H9 (cell line): ENCODE results near the gene SLC25A25. TPM values are rescaled to one million over a fixed set of nuclear protein-coding genes. Genes with fewer than 3 reads are reported as not detected.
"Not testable (repeated sequence)": the region's sequence is repeated elsewhere in the genome, so short reads cannot be mapped to it uniquely, and the experiment has no call there.

ENCODE experiments used
- DNase-seq: peaks from one replicate; pipeline ENCODE4 v3.0.0-alpha.2; 2017
- H2AFZ ChIP-seq: one replicate; pipeline ENCODE4 v1.6.1; 2013; ENCODE audit warnings: mild to moderate bottlenecking, low read length, control low read depth, moderate library complexity
- H2AK5ac ChIP-seq: 2 replicates; pipeline ENCODE4 v1.6.1; 2013; ENCODE audit warnings: low read length, control low read depth, mixed read lengths; ENCODE audit not compliant: insufficient read length
- H2BK120ac ChIP-seq: one replicate; pipeline ENCODE4 v1.6.1; 2013; ENCODE audit warnings: low read depth, mild to moderate bottlenecking, low read length, control low read depth, inconsistent platforms; ENCODE audit not compliant: poor library complexity, severe bottlenecking
- H2BK12ac ChIP-seq: 2 replicates; pipeline ENCODE4 v1.6.1; 2013; ENCODE audit warnings: low read length, control low read depth, mixed read lengths, low read depth; ENCODE audit not compliant: insufficient read length
- H2BK15ac ChIP-seq: 2 replicates; pipeline ENCODE4 v1.6.1; 2013; ENCODE audit warnings: low read depth, low read length, control low read depth
- H2BK20ac ChIP-seq: one replicate; pipeline ENCODE4 v1.6.1; 2013; ENCODE audit warnings: low read depth, mild to moderate bottlenecking, low read length, control low read depth, inconsistent platforms; ENCODE audit not compliant: poor library complexity, severe bottlenecking
- H2BK5ac ChIP-seq: 2 replicates; pipeline ENCODE4 v1.6.1; 2013; ENCODE audit warnings: low read length, control low read depth, mixed read lengths; ENCODE audit not compliant: insufficient read length
- H3K14ac ChIP-seq: 2 replicates; pipeline ENCODE4 v1.6.1; 2013; ENCODE audit warnings: low read length, control low read depth; ENCODE audit not compliant: insufficient read depth
- H3K18ac ChIP-seq: 2 replicates; pipeline ENCODE4 v1.6.1; 2013; ENCODE audit warnings: low read depth, mild to moderate bottlenecking, mixed read lengths, low read length, control low read depth; ENCODE audit not compliant: insufficient read length
- H3K23ac ChIP-seq: 2 replicates; pipeline ENCODE4 v1.6.1; 2013; ENCODE audit warnings: low read length, control low read depth, mixed read lengths, low read depth; ENCODE audit not compliant: insufficient read length
- H3K23me2 ChIP-seq: 2 replicates; pipeline ENCODE4 v1.6.1; 2013; ENCODE audit warnings: low read depth, mild to moderate bottlenecking, mixed read lengths, low read length, control low read depth; ENCODE audit not compliant: insufficient read length, poor library complexity, severe bottlenecking
- H3K27ac ChIP-seq: 2 replicates; pipeline ENCODE4 v1.5.1; 2013; ENCODE audit warnings: low read length, control low read depth, mixed read lengths, low read depth; ENCODE audit not compliant: insufficient read length
- H3K27me3 ChIP-seq: 2 replicates; pipeline ENCODE4 v1.6.1; 2013; ENCODE audit warnings: low read length, control low read depth, inconsistent platforms; ENCODE audit not compliant: insufficient read depth
- H3K4ac ChIP-seq: 2 replicates; pipeline ENCODE4 v1.6.1; 2013; ENCODE audit warnings: low read depth, mild to moderate bottlenecking, control low read depth, inconsistent platforms, low read length, moderate library complexity
- H3K4me1 ChIP-seq: 2 replicates; pipeline ENCODE4 v1.6.1; 2013; ENCODE audit warnings: low read length, control low read depth, inconsistent platforms; ENCODE audit not compliant: insufficient read depth
- H3K4me2 ChIP-seq: 2 replicates; pipeline ENCODE4 v1.6.1; 2013; ENCODE audit warnings: low read length, control low read depth, mixed read lengths; ENCODE audit not compliant: insufficient read length, insufficient read depth
- H3K56ac ChIP-seq: 2 replicates; pipeline ENCODE4 v1.6.1; 2013; ENCODE audit warnings: low read depth, mild to moderate bottlenecking, mixed read lengths, low read length, control low read depth; ENCODE audit not compliant: insufficient read length
- H3K79me1 ChIP-seq: 2 replicates; pipeline ENCODE4 v1.6.1; 2013; ENCODE audit warnings: low read depth, mild to moderate bottlenecking, moderate library complexity, low read length, control low read depth, inconsistent platforms; ENCODE audit not compliant: insufficient read depth, poor library complexity, severe bottlenecking
- H3K79me2 ChIP-seq: 2 replicates; pipeline ENCODE4 v1.6.1; 2013; ENCODE audit warnings: low read length, control low read depth, inconsistent platforms; ENCODE audit not compliant: insufficient read depth
- H3K9ac ChIP-seq: 2 replicates; pipeline ENCODE4 v1.6.1; 2013; ENCODE audit warnings: low read length, control low read depth, mixed read lengths; ENCODE audit not compliant: insufficient read length; ENCODE audit errors: extremely low read depth
- H3K9me3 ChIP-seq: one replicate; pipeline ENCODE4 v1.6.1; 2013; ENCODE audit warnings: low read depth, low read length, inconsistent platforms; ENCODE audit not compliant: control insufficient read depth
- H3T11ph ChIP-seq: one replicate; pipeline ENCODE4 v1.6.1; 2013; ENCODE audit warnings: mild to moderate bottlenecking, low read length, control low read depth, inconsistent platforms
- H4K20me1 ChIP-seq: one replicate; pipeline ENCODE4 v1.6.1; 2013; ENCODE audit not compliant: control insufficient read depth, insufficient read length, insufficient read depth
- H4K5ac ChIP-seq: 2 replicates; pipeline ENCODE4 v1.6.1; 2013; ENCODE audit warnings: low read depth, mild to moderate bottlenecking, mixed read lengths, low read length, control low read depth; ENCODE audit not compliant: insufficient read length
- H4K8ac ChIP-seq: replicated peaks from 2 replicates; pipeline ENCODE4 v1.6.1; 2013; ENCODE audit warnings: low read length, control low read depth, mixed read lengths, low read depth; ENCODE audit not compliant: insufficient read length
- H4K91ac ChIP-seq: 2 replicates; pipeline ENCODE4 v1.6.1; 2013; ENCODE audit warnings: low read depth, mild to moderate bottlenecking, moderate library complexity, mixed read lengths, low read length, control low read depth; ENCODE audit not compliant: insufficient read length
- H3K27ac Mint-ChIP-seq, 3 experiments: 2 replicates in 2 of 3; 3 replicates in 1 of 3; pipeline ENCODE4 v1.8.0; 2020 to 2021; ENCODE audit warnings: mixed read lengths in 3 of 3, mild to moderate bottlenecking in 1 of 3, moderate library complexity in 1 of 3
- H3K27me3 Mint-ChIP-seq: 2 replicates; pipeline ENCODE4 v1.8.0; 2021; ENCODE audit warnings: low read depth, mild to moderate bottlenecking, moderate library complexity, mixed read lengths
- H3K36me3 Mint-ChIP-seq, 3 experiments: 2 replicates in 2 of 3; 3 replicates in 1 of 3; pipeline ENCODE4 v1.8.0; 2020 to 2021; ENCODE audit warnings: low read depth in 3 of 3, mixed read lengths in 3 of 3; ENCODE audit not compliant: insufficient read depth in 1 of 3
- H3K4me1 Mint-ChIP-seq, 2 experiments: 2 replicates each; pipeline ENCODE4 v1.8.0; 2020; ENCODE audit warnings: mixed read lengths in 2 of 2
- H3K4me3 Mint-ChIP-seq, 2 experiments: 2 replicates in 1 of 2; 3 replicates in 1 of 2; pipeline ENCODE4 v1.8.0; 2020 to 2021; ENCODE audit warnings: mild to moderate bottlenecking in 2 of 2, mixed read lengths in 2 of 2, moderate library complexity in 1 of 2
- H3K9me3 Mint-ChIP-seq, 2 experiments: 2 replicates in 1 of 2; 3 replicates in 1 of 2; pipeline ENCODE4 v1.8.0; 2020; ENCODE audit warnings: mild to moderate bottlenecking in 2 of 2, mixed read lengths in 2 of 2, moderate library complexity in 1 of 2
- CTCF ChIP-seq: fragments of 200-600 bp; sonication (generic); conservative IDR thresholded peaks from 3 replicates; pipeline ENCODE4 v1.8.0; 2021; ENCODE audit warnings: antibody characterized with exemption, mild to moderate bottlenecking
- WGBS: extraction: QIAGEN DNeasy Blood & Tissue Kit; methylation state at CpG from one replicate; pipeline ENCODE4 v1.1.7; 2013; ENCODE audit warnings: missing lambda C conversion rate, low lambda C conversion rate, mixed read lengths; ENCODE audit not compliant: insufficient read length; ENCODE audit errors: extremely low coverage; 5-methylcytosine and 5-hydroxymethylcytosine counted together
- total RNA-seq: library from RNA; stranded (reverse); gene quantifications from 2 replicates; pipeline ENCODE4 v1.2.1, GENCODE V29; 2021

The SLC25A25 gene
- total RNA-seq, 1 experiment from 2014 or later, result 16.9 TPM

GRCh38 chr9:128070874-128071273 is 2.8 kb downstream of the SLC25A25 start:
- peak overlapping the region in 1 of 3 experiments; percentile 57; a peak in 1 of 7 replicates for H3K27ac Mint-ChIP-seq
- H4K8ac ChIP-seq, result no peak overlapping the region
- no peaks in the 10 kb centered on the region for H3K27me3 Mint-ChIP-seq
- no peak for DNase-seq
- no peak overlapping the region for H3K18ac ChIP-seq
- no peaks in the 10 kb centered on the region for H3K27me3 ChIP-seq
- H3T11ph ChIP-seq, result no peak overlapping the region
- no peak overlapping the region for H3K56ac ChIP-seq
- H3K14ac ChIP-seq, result no peak overlapping the region
- peaks cover 4% of the 10 kb centered on the region; the same call in 1 of the 2 replicates for H3K4me1 ChIP-seq
- no peak overlapping the region for H3K4ac ChIP-seq
- H2AFZ ChIP-seq, result no peak overlapping the region
- H3K9me3 Mint-ChIP-seq, result no peaks in the 10 kb centered on the region
- WGBS, result no CpG with 5 or more reads among the region's 7 CpGs
- no peak overlapping the region for H3K27ac ChIP-seq
- no peak overlapping the region for H2BK15ac ChIP-seq
- peaks cover 29 to 32% of the 10 kb centered on the region in 2 experiments for H3K4me1 Mint-ChIP-seq
- no peaks in the 10 kb centered on the region for H4K20me1 ChIP-seq
- no peak overlapping the region for H4K91ac ChIP-seq
- no peak overlapping the region for H4K5ac ChIP-seq
- H3K23me2 ChIP-seq, result peaks cover 16% of the 10 kb centered on the region
- no peak overlapping the region for H2BK120ac ChIP-seq
- H3K4me3 Mint-ChIP-seq, result no peak overlapping the region
- H3K9me3 ChIP-seq, result no peaks in the 10 kb centered on the region
- peaks cover 0 to 4% (median 3%) of the 10 kb centered on the region in 3 experiments; a peak in 5 of 7 replicates for H3K36me3 Mint-ChIP-seq
- H3K79me2 ChIP-seq, result peaks cover 5% of the 10 kb centered on the region; the same call in 1 of the 2 replicates
- no peaks in the 10 kb centered on the region for H3K79me1 ChIP-seq
- TF ChIP-seq CTCF, result no peak
- no peak overlapping the region for H2AK5ac ChIP-seq
- H3K9ac ChIP-seq, result no peak overlapping the region
- no peak overlapping the region for H2BK20ac ChIP-seq
- no peak overlapping the region for H3K4me2 ChIP-seq
- H2BK5ac ChIP-seq, result no peak overlapping the region
- no peak overlapping the region for H2BK12ac ChIP-seq
- no peak overlapping the region for H3K23ac ChIP-seq

- not testable (repeated sequence) for H3K9ac ChIP-seq, H3K23ac ChIP-seq, H2BK20ac ChIP-seq, H2BK120ac ChIP-seq, H3K27ac ChIP-seq, H4K91ac ChIP-seq, H3K4ac ChIP-seq, H2AK5ac ChIP-seq, H3K79me2 ChIP-seq, H3K27ac Mint-ChIP-seq, H4K20me1 ChIP-seq, H3K56ac ChIP-seq, H3K4me3 Mint-ChIP-seq, H3K36me3 Mint-ChIP-seq, H3K18ac ChIP-seq, H2AFZ ChIP-seq, H3K27me3 ChIP-seq, H4K5ac ChIP-seq, H2BK5ac ChIP-seq, H3K27me3 Mint-ChIP-seq, H2BK12ac ChIP-seq, H4K8ac ChIP-seq, H2BK15ac ChIP-seq, H3K4me1 ChIP-seq, H3K9me3 Mint-ChIP-seq, H3K9me3 ChIP-seq, H3K4me2 ChIP-seq, H3K79me1 ChIP-seq, H3K14ac ChIP-seq, DNase-seq, H3T11ph ChIP-seq
- H3K23me2 ChIP-seq, result peaks cover 16% of the 10 kb centered on the region
- H3K4me1 Mint-ChIP-seq, result peaks cover 25 to 26% of the 10 kb centered on the region in 2 experiments
- WGBS, result no CpG with 5 or more reads among the region's 12 CpGs
Observed at GRCh38 chr9:128071475-128071874, 3.4 kb downstream of the SLC25A25 start.
